Uterus (tissue), 2 donors: Measurements from ENCODE around the gene UBASH3A.

Experiments
- POLR2A ChIP-seq, 2 donors: fragments of 450-650 bp; IDR thresholded peaks; one replicate each; pipeline ENCODE4 v1.6.1; 2016; ENCODE audit warnings: antibody characterized with exemption in 2 of 2, mild to moderate bottlenecking in 1 of 2, moderate library complexity in 1 of 2
- TF ChIP-seq, protein P1 (sequence below), 4 experiments: fragments of 200-600 bp in 2 of 4; fragments of 450-650 bp in 2 of 4; sonication (generic) in 2 of 4; IDR thresholded peaks; one replicate each; pipeline ENCODE4 v1.5.1; 2016 to 2019; ENCODE audit warnings: antibody characterized with exemption in 4 of 4, mild to moderate bottlenecking in 2 of 4, moderate library complexity in 1 of 4

DNA sequence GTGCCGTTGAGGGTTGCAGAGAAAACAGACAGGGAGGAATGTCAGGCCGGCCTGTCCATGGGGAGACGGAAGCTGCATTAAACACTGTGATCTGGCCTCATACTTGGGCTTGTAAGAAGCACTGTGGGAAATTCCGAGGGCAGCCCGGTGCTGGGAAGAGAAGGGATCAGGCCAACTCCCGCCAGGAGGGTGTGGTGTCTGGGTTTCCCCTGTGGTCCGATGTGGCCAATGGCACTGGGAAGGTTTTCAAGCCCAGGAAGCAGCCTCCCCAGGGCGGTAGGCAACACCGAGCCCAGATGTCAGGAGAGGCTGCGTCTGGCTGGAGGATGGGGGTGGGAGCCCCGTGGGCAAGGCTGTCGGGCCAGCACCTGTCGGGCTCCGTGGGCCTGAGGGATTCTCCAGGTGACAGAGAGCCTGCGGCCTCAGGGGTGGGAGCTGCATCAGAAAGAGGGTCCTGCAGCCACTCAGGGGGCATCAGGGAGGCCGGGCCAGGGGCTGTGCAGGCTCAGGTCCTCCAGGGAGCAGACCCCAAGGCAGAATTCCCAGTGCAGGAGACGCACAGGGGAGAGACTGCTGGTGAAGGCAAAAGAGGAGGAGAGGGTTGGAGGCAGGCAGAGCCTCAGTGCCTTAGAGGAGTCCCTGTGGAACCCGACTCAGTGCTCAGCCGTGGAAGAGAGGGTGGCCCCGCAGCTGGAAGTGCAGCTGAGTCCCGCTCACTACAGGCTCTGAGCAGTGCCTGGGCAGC is 8.4 kb downstream of the UBASH3A start:
- TF ChIP-seq, protein P1, sequence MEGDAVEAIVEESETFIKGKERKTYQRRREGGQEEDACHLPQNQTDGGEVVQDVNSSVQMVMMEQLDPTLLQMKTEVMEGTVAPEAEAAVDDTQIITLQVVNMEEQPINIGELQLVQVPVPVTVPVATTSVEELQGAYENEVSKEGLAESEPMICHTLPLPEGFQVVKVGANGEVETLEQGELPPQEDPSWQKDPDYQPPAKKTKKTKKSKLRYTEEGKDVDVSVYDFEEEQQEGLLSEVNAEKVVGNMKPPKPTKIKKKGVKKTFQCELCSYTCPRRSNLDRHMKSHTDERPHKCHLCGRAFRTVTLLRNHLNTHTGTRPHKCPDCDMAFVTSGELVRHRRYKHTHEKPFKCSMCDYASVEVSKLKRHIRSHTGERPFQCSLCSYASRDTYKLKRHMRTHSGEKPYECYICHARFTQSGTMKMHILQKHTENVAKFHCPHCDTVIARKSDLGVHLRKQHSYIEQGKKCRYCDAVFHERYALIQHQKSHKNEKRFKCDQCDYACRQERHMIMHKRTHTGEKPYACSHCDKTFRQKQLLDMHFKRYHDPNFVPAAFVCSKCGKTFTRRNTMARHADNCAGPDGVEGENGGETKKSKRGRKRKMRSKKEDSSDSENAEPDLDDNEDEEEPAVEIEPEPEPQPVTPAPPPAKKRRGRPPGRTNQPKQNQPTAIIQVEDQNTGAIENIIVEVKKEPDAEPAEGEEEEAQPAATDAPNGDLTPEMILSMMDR (IDR thresholded peaks at IDR 0.05): no peak
- no peak for TF ChIP-seq POLR2A (IDR thresholded peaks at IDR 0.05)
